Activated CD8-positive, alpha-beta T cell treated with anti-CD3 and anti-CD28 coated beads for 36 hours (primary cell): Measurements from ENCODE around the gene IGFLR1. TPM values are rescaled to one million over a fixed set of nuclear protein-coding genes. Genes with fewer than 3 reads are reported as not detected.

ENCODE experiments used
- ATAC-seq: fragments of 200-7000 bp; cut with Tn5 transposase; one replicate; pipeline ENCODE4 v1.10.0; 2021; ENCODE audit warnings: mild to moderate bottlenecking, moderate library complexity
- CTCF ChIA-PET: fragments of 350-600 bp; sonication (Branson Sonifier 250); formaldehyde crosslinking; loops from one replicate; lab custom pipeline; 2021; ENCODE audit warnings: antibody characterized with exemption; lab: Charles Lee
- POLR2A ChIA-PET: fragments of 350-600 bp; sonication (Branson Sonifier 250); formaldehyde crosslinking; loops from one replicate; lab custom pipeline; 2021; ENCODE audit warnings: antibody characterized with exemption; lab: Charles Lee
- DNase-seq: peaks from one replicate; pipeline ENCODE4 v3.0.0-alpha.2; 2020
- H3K27ac Mint-ChIP-seq: one replicate; pipeline ENCODE4 v1.8.0; 2021; ENCODE audit warnings: mild to moderate bottlenecking, mixed read lengths
- H3K27me3 Mint-ChIP-seq: one replicate; pipeline ENCODE4 v1.8.0; 2021; ENCODE audit warnings: mixed read lengths
- H3K36me3 Mint-ChIP-seq: one replicate; pipeline ENCODE4 v1.8.0; 2021; ENCODE audit warnings: low read depth, mixed read lengths
- H3K4me1 Mint-ChIP-seq: one replicate; pipeline ENCODE4 v1.8.0; 2021; ENCODE audit warnings: low read depth, mixed read lengths
- H3K4me3 Mint-ChIP-seq: one replicate; pipeline ENCODE4 v1.8.0; 2021; ENCODE audit warnings: mild to moderate bottlenecking, moderate library complexity, mixed read lengths
- H3K9me3 Mint-ChIP-seq: one replicate; pipeline ENCODE4 v1.8.0; 2021; ENCODE audit warnings: mixed read lengths
- CTCF ChIP-seq: fragments of 200-600 bp; IDR thresholded peaks from one replicate; pipeline ENCODE4 v1.8.0; 2022; ENCODE audit warnings: antibody characterized with exemption, mild to moderate bottlenecking
- intact Hi-C: fragments of 100-400 bp; cut with micrococcal nuclease; formaldehyde crosslinking; loops from one replicate; pipeline ENCODE4 v1.10.0; 2022
- total RNA-seq, 2 experiments: library from RNA; stranded (reverse); gene quantifications; one replicate each; pipeline ENCODE4 v1.2.3, GENCODE V29; 2021

The IGFLR1 gene
- total RNA-seq, 2 experiments from 2014 or later = 140 to 143 TPM

GRCh38 chr19:35704218-35704617, 38.0 kb downstream of the IGFLR1 start, which contains the start of gene ZBTB32:
Gene ZBTB32 (plus strand): TSS chr19:35704558. CDS start chr19:35714627, 10,069 bp downstream.
- peaks cover 2% of the 10 kb centered on the region for H3K36me3 Mint-ChIP-seq
- ATAC-seq = no peak
- ChIA-PET CTCF (interaction anchor here (3.9 to 10.5 kb wide), 2 partner anchors 9 to 10 kb away, joined by 13 to 137 read pairs; no protein-coding TSS in a partner anchor), POLR2A (interaction anchor here (1.4 to 10.5 kb wide), 5 partner anchors 8 to 38 kb away, joined by 4 to 215 read pairs (median 10); partner anchors contain the start of gene IGFLR1)
- TF ChIP-seq CTCF = no peak
- no peaks in the 10 kb centered on the region for H3K27me3 Mint-ChIP-seq
- peaks cover 22% of the 10 kb centered on the region for H3K4me1 Mint-ChIP-seq
- H3K9me3 Mint-ChIP-seq = peaks cover 2% of the 10 kb centered on the region
- DNase-seq = peak; percentile 43
- H3K4me3 Mint-ChIP-seq = no peak within 1 kb of the TSS
- intact Hi-C loops = no loop called here
- no peak within 1 kb of the TSS for H3K27ac Mint-ChIP-seq

DNA sequence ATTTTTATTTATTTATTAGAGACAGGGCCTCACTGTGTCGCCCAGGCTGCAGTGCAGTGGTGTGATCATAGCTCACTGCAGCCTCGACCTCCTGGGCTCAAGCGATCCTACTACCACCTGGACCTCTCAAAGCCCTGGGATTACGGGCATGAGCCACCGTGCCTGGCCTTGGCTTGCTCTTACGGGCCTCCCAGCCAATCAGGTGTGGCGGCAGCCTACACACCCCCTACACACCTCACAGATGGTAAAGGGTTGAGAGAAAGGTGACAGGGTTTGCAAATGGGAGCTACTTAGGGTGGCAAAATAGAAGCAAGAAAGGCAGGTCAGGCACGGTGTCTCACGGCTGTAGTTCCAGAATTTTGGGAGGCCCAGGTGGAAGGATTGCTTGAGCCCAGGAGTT, 38.9 kb downstream of the IGFLR1 start:
- no peaks in the 10 kb centered on the region for H3K27me3 Mint-ChIP-seq
- ChIA-PET CTCF (interaction anchor here (1.6 to 10.5 kb wide), 4 partner anchors 9 to 116 kb away, joined by 6 to 137 read pairs (median 10); no protein-coding TSS in a partner anchor), POLR2A (interaction anchor here (0.9 to 10.5 kb wide), 4 partner anchors 9 to 39 kb away, joined by 4 to 215 read pairs (median 8); partner anchors contain the start of gene IGFLR1)
- no peak overlapping the region for H3K4me3 Mint-ChIP-seq
- peaks cover 2% of the 10 kb centered on the region for H3K36me3 Mint-ChIP-seq
- ATAC-seq (no peak), DNase-seq (no peak)
- intact Hi-C loops = loop anchor here (2.0 kb wide), 1 partner anchor 13 kb away; no protein-coding TSS in a partner anchor
- peaks cover 15% of the 10 kb centered on the region for H3K4me1 Mint-ChIP-seq
- H3K9me3 Mint-ChIP-seq = peaks cover 2% of the 10 kb centered on the region
- no peak overlapping the region for H3K27ac Mint-ChIP-seq
- no peak for TF ChIP-seq CTCF

DNA sequence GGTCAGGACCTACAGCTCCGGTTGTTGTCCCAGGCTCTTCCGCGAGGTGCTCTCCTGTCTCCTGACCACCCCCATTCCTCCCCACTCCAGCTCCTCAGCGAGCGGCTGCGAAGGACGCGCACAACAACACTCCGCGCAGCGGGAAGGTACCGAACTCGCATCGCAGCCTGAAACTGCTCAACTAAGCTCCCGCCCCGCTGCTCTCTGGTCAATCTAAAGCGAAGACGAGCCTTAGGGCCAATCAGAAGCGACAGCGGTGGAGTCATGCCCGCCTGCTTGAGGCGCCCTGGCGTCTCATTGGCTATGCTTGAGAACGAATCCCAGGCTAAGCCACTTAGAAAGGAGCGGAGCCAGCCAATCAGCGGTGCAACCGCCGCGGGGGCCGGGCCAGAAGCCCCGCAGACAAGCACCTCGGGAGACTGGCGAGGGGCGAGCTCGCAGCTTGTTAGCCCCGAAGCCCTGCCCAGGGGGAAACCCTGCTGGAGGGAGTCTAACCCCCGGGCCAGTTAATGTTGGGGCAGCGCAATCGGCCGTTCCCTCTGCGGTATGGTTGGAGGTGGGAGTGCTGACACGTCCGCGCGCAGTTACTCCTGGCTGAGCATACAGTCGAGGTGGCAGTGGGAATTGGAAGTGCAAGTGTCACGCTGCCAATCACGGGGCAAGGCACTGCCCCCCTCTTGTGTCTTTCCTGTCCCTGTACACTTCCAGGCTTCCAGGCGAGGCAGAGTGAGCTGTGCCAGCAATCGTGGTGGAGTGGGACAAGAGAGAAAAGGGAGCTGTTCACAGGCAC, 39.8 kb downstream of the IGFLR1 start:
- no peaks in the 10 kb centered on the region for H3K27me3 Mint-ChIP-seq
- no peak for TF ChIP-seq CTCF
- ChIA-PET POLR2A (interaction anchor here (0.7 to 10.5 kb wide), 8 partner anchors 10 to 46 kb away, joined by 3 to 215 read pairs (median 5); partner anchors contain the start of genes IGFLR1 and LIN37), CTCF (interaction anchor here (1.2 to 10.5 kb wide), 6 partner anchors 8 to 117 kb away, joined by 4 to 137 read pairs (median 7); no protein-coding TSS in a partner anchor)
- ATAC-seq (peak; percentile 98), DNase-seq (peak; percentile 99)
- peaks cover 2% of the 10 kb centered on the region for H3K36me3 Mint-ChIP-seq
- H3K4me1 Mint-ChIP-seq = peaks cover 13% of the 10 kb centered on the region
- peak overlapping the region; percentile 98 for H3K4me3 Mint-ChIP-seq
- intact Hi-C loops = loop anchor here (2.0 kb wide), 1 partner anchor 14 kb away; no protein-coding TSS in a partner anchor
- peak overlapping the region; percentile 98 for H3K27ac Mint-ChIP-seq
- H3K9me3 Mint-ChIP-seq = peaks cover 2% of the 10 kb centered on the region

GRCh38 chr19:35696835-35697234, 45.4 kb downstream of the IGFLR1 start:
- peak; percentile 67 for DNase-seq
- H3K4me3 Mint-ChIP-seq = peak overlapping the region; percentile 21

More at GRCh38 chr19:35696835-35697234, 45.4 kb downstream of the IGFLR1 start:
- ChIA-PET POLR2A (interaction anchor here (1.3 to 10.5 kb wide), 4 partner anchors 8 to 123 kb away, joined by 4 to 215 read pairs (median 6); partner anchors contain the start of gene ZBTB32), CTCF (interaction anchor here (1.0 to 10.5 kb wide), 11 partner anchors 10 to 234 kb away, joined by 3 to 137 read pairs (median 5); partner anchors contain the start of genes IGFLR1 and LIN37)
- intact Hi-C loops = loop anchor here (2.0 kb wide), 1 partner anchor 14 kb away; no protein-coding TSS in a partner anchor
- Mint-ChIP-seq H3K9me3 (peaks cover 4% of the 10 kb centered on the region), H3K36me3 (peaks cover 3% of the 10 kb centered on the region), H3K27me3 (no peaks in the 10 kb centered on the region), H3K27ac (peak overlapping the region; percentile 46), H3K4me1 (peaks cover 30% of the 10 kb centered on the region)
- TF ChIP-seq CTCF = no peak
- ATAC-seq = peak; percentile 41
